Omental fat pad (tissue), 4 donors: ENCODE data around the gene NDUFV2. TPM values are rescaled to one million over a fixed set of nuclear protein-coding genes. Genes with fewer than 3 reads are reported as not detected.

Source experiments
- ATAC-seq: fragments of 150-250 bp; one replicate; pipeline ENCODE4 v1.9.1; 2016; ENCODE audit warnings: mild to moderate bottlenecking, moderate library complexity; ENCODE audit not compliant: low FRiP score
- DNase-seq: peaks from one replicate; pipeline ENCODE4 v3.0.0-alpha.2; 2019; ENCODE audit warnings: low spot score
- total RNA-seq, 4 donors: library from RNA; depleted of rRNA; stranded (reverse); fragments of >200 nt; gene quantifications; one replicate each; pipeline ENCODE4 v1.1.0, GENCODE V29; 2016
- TF ChIP-seq, protein P1 (sequence below), 3 donors: fragments of 450-650 bp; IDR thresholded peaks; one replicate each; pipeline ENCODE4 v1.5.1; 2016 to 2017; ENCODE audit warnings: antibody characterized with exemption in 3 of 3, mild to moderate bottlenecking in 3 of 3, moderate library complexity in 2 of 3

Gene NDUFV2
- total RNA-seq, 4 donors from 2014 or later, result 86.1 to 92.1 (median 88.8) TPM

DNA sequence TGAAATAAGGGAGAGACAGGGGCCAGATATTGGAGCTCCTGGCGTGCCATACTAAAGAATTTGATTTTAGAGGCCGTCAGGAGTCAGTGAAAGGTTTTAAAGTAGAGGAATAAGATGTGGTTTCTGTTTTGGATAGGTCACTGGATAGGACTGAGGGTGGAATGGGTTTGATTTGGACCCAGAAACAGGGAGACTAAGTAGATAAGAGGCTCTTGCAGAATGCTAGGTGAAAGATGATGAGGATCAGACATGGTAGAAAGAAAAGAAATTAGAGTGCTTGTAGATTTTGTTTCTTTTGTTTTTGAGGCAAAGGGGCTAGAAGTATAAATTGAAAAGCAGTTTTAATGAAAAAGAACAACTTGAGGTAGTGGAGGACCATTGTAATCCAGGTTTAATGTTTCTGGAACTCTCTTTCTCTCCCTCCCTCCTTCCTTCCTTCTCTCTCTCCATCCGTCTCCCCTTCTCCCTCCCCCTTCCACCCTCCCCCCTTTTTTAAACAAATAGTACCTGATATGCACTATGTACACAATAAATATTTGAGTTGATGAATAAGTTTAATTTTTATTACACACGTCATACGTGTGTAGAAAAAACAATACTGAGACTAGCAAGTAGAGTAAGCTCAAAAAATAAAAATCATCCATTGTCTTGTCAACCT lies 1.9 kb downstream of the NDUFV2 start:
- ATAC-seq, result no peak
- TF ChIP-seq, protein P1, sequence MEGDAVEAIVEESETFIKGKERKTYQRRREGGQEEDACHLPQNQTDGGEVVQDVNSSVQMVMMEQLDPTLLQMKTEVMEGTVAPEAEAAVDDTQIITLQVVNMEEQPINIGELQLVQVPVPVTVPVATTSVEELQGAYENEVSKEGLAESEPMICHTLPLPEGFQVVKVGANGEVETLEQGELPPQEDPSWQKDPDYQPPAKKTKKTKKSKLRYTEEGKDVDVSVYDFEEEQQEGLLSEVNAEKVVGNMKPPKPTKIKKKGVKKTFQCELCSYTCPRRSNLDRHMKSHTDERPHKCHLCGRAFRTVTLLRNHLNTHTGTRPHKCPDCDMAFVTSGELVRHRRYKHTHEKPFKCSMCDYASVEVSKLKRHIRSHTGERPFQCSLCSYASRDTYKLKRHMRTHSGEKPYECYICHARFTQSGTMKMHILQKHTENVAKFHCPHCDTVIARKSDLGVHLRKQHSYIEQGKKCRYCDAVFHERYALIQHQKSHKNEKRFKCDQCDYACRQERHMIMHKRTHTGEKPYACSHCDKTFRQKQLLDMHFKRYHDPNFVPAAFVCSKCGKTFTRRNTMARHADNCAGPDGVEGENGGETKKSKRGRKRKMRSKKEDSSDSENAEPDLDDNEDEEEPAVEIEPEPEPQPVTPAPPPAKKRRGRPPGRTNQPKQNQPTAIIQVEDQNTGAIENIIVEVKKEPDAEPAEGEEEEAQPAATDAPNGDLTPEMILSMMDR (IDR thresholded peaks at IDR 0.05), result no peak

DNA sequence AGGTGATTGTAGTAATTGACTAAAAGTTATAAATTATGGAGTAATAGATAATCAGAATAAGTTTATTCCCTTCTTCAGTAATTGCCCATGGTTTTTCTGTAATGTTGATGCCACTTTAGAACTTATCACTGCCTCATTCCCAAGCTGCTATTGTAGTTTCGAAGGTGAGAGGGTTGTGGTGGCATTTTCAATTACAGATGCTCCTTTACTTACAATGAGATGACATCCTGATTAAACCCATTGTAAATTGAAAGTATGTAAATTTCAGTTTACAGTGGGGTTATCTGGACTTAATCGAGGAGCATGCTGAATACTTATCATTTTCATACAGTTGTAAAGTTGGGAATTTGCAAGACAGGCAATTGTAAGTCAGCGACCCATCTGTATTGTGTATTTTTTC lies 2.9 kb downstream of the NDUFV2 start:
- DNase-seq (no peak), ATAC-seq (no peak)
- TF ChIP-seq, protein P1 (IDR thresholded peaks at IDR 0.05), result no peak

More for the DNA sequence above, 1.9 kb downstream of the NDUFV2 start:
- no peak for DNase-seq

DNA sequence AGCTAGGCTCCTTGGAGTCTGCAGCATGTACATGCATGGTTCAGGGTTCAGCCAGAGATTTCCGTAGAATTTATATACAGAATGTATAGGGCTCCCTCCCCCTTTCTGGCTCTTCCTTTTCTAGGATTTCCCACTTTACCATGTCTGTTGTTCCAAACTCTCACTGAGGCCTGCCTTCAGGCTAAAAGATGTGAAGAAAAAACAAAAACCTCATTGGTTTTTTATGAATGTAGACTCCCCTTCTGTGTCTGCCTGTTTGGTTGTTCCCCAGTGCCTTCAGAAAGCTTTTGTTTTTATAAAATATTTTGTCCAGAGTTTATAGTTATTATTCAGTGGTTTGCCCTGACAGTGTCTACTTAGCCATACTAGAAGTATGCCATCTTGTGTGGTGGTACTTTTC lies 3.6 kb downstream of the NDUFV2 start:
- TF ChIP-seq, protein P1 (IDR thresholded peaks at IDR 0.05), result no peak
- DNase-seq, result no peak
- ATAC-seq, result no peak

DNA sequence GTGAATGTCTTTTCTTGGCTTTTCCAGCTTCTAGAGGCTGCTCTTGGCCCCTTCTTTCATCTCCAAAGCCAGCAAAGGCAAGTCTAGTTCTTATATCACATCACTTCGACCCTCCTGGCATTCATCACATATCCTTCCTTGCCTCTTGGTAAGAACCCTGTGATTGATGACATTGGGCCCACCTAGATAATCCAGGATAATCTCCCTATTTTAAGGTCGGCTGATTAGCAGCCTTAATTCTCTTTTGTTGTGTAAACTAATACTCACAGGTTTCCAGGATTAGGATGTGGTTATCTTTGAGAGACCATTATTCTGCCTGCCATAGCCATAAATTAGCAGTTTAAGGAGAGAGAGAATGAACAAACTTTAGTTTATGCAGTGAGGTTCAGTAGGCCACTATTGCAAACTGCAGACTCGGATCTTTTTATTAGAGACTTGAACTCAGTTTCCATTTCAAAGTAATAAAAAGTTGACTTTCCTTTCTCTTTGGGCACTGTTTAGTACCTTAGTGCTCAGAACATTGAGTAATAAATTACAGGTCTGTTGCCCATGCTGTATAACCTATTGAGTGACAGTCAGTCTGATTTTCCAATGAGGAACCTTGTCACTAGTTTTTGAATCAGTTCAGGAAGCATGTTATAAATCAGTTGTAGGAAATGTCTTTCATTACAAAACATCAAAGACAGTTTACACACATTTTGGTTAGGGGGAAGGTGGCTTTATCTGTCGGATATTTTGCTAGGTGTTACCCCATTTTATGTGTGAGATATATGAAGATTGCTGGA lies 4.5 kb downstream of the NDUFV2 start:
- TF ChIP-seq, protein P1 (IDR thresholded peaks at IDR 0.05), result no peak
- no peak for ATAC-seq
- DNase-seq, result no peak

DNA sequence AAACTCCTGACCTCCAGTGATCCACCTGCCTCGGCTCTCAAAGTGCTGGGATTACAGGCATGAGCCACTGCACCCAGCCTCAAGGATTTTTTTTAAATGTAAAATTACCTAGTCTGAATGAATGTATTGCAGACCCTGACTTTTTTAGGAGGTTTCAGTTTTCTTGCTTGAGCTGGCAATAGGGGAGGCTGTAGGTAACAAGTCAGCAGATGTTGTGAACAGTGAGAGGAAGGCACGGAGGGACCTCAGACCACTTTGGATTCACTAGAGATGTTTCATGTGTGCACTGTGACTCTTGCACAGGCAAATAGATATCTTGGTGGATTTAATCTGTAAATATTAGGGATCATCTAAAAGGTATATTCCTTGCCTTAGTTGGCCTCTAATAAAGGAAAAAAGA lies 6.4 kb downstream of the NDUFV2 start:
- ATAC-seq (no peak), DNase-seq (no peak)
- TF ChIP-seq, protein P1 (IDR thresholded peaks at IDR 0.05), result no peak

DNA sequence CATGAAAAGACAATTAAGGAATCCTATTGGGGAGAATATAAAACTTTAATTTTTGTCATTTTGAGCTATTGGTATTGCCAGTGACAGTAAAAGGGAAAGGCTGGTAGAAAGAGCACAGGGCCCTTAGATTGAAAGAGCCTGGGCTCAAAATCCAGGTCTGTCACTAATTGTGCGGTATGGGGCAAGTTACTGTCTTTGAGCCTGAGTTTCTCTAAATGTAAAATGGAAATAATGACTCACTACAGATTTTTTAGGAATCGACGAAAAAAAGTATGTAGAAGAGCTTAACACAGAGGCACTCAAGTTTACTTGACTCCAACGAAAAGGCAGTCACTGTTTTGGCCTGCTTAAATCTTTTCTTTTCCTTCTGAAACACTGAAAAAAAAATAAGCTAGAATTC lies 7.0 kb downstream of the NDUFV2 start:
- ATAC-seq (peak; percentile 41), DNase-seq (no peak)
- TF ChIP-seq, protein P1 (IDR thresholded peaks at IDR 0.05), result no peak
